DOHH2 (cell line): ENCODE results near the gene EVL.

Experiments used
- CTCF ChIP-seq: fragments of 200-600 bp; sonication (generic); IDR thresholded peaks from one replicate; pipeline ENCODE4 v1.5.1; 2014; ENCODE audit warnings: antibody characterized with exemption, mild to moderate bottlenecking, low read depth, low read length; ENCODE audit not compliant: poor library complexity, severe bottlenecking
- EZH2phosphoT487 ChIP-seq: fragments of 200-600 bp; sonication (generic); IDR thresholded peaks from 2 replicates; pipeline ENCODE4 v1.6.1; 2017; ENCODE audit warnings: borderline replicate concordance, mild to moderate bottlenecking, antibody characterized with exemption, low read length, moderate library complexity, mixed read lengths

- TF ChIP-seq CTCF (no peak), EZH2phosphoT487 (no peak)
Observed at GRCh38 chr14:100078216-100078803, 13.1 kb downstream of the EVL start.
